SK-N-SH treated with all-trans-retinoic acid at 6 μM for 48 hours (cell line): ENCODE measurements around the gene CTSC.

Experiments
- ATAC-seq: fragments of 200-7000 bp; cut with Tn5 transposase; 3 replicates; pipeline ENCODE4 v1.9.1; 2020; ENCODE audit warnings: mild to moderate bottlenecking, moderate library complexity
- ARNTL ChIP-seq: fragments of 450-650 bp; formaldehyde crosslinking; IDR thresholded peaks from 2 replicates; pipeline ENCODE4 v1.5.0; 2020; ENCODE audit warnings: low read depth, mild to moderate bottlenecking, moderate library complexity, borderline replicate concordance
- BACH2 ChIP-seq: fragments of 250-450 bp; sonication (Bioruptor Pico); IDR thresholded peaks from 2 replicates; pipeline ENCODE4 v1.9.0; 2021; ENCODE audit warnings: mild to moderate bottlenecking, borderline replicate concordance
- CSDC2 ChIP-seq: fragments of 250-450 bp; sonication (Bioruptor Pico); IDR thresholded peaks from 2 replicates; pipeline ENCODE4 v1.5.0; 2020; ENCODE audit warnings: mild to moderate bottlenecking, moderate library complexity
- ESRRG ChIP-seq: fragments of 250-450 bp; sonication (Bioruptor Pico); IDR thresholded peaks from 2 replicates; pipeline ENCODE4 v1.6.1; 2021; ENCODE audit warnings: mild to moderate bottlenecking
- GLIS3 ChIP-seq: fragments of 250-450 bp; sonication (Bioruptor Pico); IDR thresholded peaks from 2 replicates; pipeline ENCODE4 v1.5.0; 2020; ENCODE audit warnings: mild to moderate bottlenecking, moderate library complexity
- ISL1 ChIP-seq: fragments of 250-450 bp; sonication (Bioruptor Pico); IDR thresholded peaks from 2 replicates; pipeline ENCODE4 v2.1.2; 2022; ENCODE audit warnings: mild to moderate bottlenecking, moderate library complexity
- OSR1 ChIP-seq: fragments of 250-450 bp; sonication (Bioruptor Pico); IDR thresholded peaks from 2 replicates; pipeline ENCODE4 v1.8.0; 2022; ENCODE audit warnings: moderate library complexity, mild to moderate bottlenecking, inconsistent platforms
- PPARA ChIP-seq: fragments of 250-450 bp; sonication (Bioruptor Pico); IDR thresholded peaks from 2 replicates; pipeline ENCODE4 v1.5.0; 2020; ENCODE audit warnings: mild to moderate bottlenecking, borderline replicate concordance
- RARB ChIP-seq: fragments of 250-450 bp; sonication (Bioruptor Pico); IDR thresholded peaks from 2 replicates; pipeline ENCODE4 v1.8.0; 2021; ENCODE audit warnings: mild to moderate bottlenecking, moderate library complexity
- SNAI2 ChIP-seq: fragments of 250-450 bp; sonication (Bioruptor Pico); IDR thresholded peaks from 2 replicates; pipeline ENCODE4 v1.5.0; 2020; ENCODE audit warnings: mild to moderate bottlenecking, moderate library complexity
- TCF4 ChIP-seq: fragments of 250-450 bp; sonication (Bioruptor Pico); IDR thresholded peaks from 2 replicates; pipeline ENCODE4 v1.8.0; 2021; ENCODE audit warnings: mild to moderate bottlenecking, moderate library complexity, borderline replicate concordance
- TOX ChIP-seq: fragments of 250-450 bp; sonication (Bioruptor Pico); IDR thresholded peaks from 2 replicates; pipeline ENCODE4 v1.8.0; 2021; ENCODE audit warnings: mild to moderate bottlenecking, moderate library complexity, borderline replicate concordance
- ZC3H10 ChIP-seq: fragments of 250-450 bp; sonication (Bioruptor Pico); IDR thresholded peaks from 2 replicates; pipeline ENCODE4 v1.5.1; 2021; ENCODE audit warnings: mild to moderate bottlenecking, moderate library complexity
- ZFP3 ChIP-seq: fragments of 250-450 bp; sonication (Bioruptor Pico); IDR thresholded peaks from 2 replicates; pipeline ENCODE4 v1.5.0; 2020; ENCODE audit warnings: mild to moderate bottlenecking, moderate library complexity
- ZFP30 ChIP-seq: fragments of 450-650 bp; formaldehyde crosslinking; IDR thresholded peaks from 2 replicates; pipeline ENCODE4 v1.5.0; 2022; ENCODE audit warnings: mild to moderate bottlenecking, moderate library complexity
- ZNF565 ChIP-seq: fragments of 450-650 bp; formaldehyde crosslinking; conservative IDR thresholded peaks from 2 replicates; pipeline ENCODE4 v1.5.0; 2020; ENCODE audit warnings: low read depth, mild to moderate bottlenecking, moderate library complexity
- TF ChIP-seq, protein P1 (sequence below): fragments of 250-450 bp; sonication (Bioruptor Pico); IDR thresholded peaks from 2 replicates; pipeline ENCODE4 v1.5.0; 2020; ENCODE audit warnings: mild to moderate bottlenecking, moderate library complexity
- TF ChIP-seq, protein P2 (sequence below): fragments of 250-450 bp; sonication (Bioruptor Pico); IDR thresholded peaks from 2 replicates; pipeline ENCODE4 v1.5.1; 2021; ENCODE audit warnings: mild to moderate bottlenecking, moderate library complexity
- TF ChIP-seq, protein P3 (sequence below): fragments of 250-450 bp; sonication (Bioruptor Pico); IDR thresholded peaks from 2 replicates; pipeline ENCODE4 v1.8.0; 2020; ENCODE audit warnings: mild to moderate bottlenecking, moderate library complexity, borderline replicate concordance
- TF ChIP-seq, protein P4 (sequence below): fragments of 250-450 bp; sonication (Bioruptor Pico); IDR thresholded peaks from 2 replicates; pipeline ENCODE4 v1.8.0; 2021; ENCODE audit warnings: low read depth, mild to moderate bottlenecking, moderate library complexity, borderline replicate concordance

The CTSC gene

DNA sequence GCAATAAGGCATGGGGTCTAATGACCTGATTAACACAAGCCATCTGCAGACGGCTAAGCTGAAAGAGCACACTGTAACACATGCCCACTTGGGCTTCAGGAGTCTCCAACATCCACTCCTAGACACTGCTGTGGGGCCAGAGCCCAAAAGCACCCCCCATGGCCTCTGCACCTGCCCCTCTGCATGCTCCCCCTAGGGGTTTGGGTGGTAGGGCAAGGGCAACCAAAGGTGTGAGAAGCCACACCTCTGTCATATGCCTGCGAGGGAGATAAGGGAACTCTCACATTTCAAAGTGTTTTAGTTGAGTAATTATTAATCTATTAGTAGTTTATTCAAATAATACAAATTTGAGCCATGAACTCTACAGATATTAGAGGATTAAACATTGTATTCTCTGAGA lies 30.8 kb downstream of the CTSC start:
- no peak for ATAC-seq
- TF ChIP-seq SNAI2 (CRISPR knock-in tag), result no peak
- TF ChIP-seq ESRRG (CRISPR knock-in tag), result no peak
- TF ChIP-seq, protein P1, sequence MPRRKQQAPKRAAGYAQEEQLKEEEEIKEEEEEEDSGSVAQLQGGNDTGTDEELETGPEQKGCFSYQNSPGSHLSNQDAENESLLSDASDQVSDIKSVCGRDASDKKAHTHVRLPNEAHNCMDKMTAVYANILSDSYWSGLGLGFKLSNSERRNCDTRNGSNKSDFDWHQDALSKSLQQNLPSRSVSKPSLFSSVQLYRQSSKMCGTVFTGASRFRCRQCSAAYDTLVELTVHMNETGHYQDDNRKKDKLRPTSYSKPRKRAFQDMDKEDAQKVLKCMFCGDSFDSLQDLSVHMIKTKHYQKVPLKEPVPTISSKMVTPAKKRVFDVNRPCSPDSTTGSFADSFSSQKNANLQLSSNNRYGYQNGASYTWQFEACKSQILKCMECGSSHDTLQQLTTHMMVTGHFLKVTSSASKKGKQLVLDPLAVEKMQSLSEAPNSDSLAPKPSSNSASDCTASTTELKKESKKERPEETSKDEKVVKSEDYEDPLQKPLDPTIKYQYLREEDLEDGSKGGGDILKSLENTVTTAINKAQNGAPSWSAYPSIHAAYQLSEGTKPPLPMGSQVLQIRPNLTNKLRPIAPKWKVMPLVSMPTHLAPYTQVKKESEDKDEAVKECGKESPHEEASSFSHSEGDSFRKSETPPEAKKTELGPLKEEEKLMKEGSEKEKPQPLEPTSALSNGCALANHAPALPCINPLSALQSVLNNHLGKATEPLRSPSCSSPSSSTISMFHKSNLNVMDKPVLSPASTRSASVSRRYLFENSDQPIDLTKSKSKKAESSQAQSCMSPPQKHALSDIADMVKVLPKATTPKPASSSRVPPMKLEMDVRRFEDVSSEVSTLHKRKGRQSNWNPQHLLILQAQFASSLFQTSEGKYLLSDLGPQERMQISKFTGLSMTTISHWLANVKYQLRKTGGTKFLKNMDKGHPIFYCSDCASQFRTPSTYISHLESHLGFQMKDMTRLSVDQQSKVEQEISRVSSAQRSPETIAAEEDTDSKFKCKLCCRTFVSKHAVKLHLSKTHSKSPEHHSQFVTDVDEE (CRISPR knock-in tag), result no peak
- no peak for TF ChIP-seq PPARA (CRISPR knock-in tag)
- no peak for TF ChIP-seq RARB (CRISPR knock-in tag)
- no peak for TF ChIP-seq OSR1
- TF ChIP-seq, protein P2, sequence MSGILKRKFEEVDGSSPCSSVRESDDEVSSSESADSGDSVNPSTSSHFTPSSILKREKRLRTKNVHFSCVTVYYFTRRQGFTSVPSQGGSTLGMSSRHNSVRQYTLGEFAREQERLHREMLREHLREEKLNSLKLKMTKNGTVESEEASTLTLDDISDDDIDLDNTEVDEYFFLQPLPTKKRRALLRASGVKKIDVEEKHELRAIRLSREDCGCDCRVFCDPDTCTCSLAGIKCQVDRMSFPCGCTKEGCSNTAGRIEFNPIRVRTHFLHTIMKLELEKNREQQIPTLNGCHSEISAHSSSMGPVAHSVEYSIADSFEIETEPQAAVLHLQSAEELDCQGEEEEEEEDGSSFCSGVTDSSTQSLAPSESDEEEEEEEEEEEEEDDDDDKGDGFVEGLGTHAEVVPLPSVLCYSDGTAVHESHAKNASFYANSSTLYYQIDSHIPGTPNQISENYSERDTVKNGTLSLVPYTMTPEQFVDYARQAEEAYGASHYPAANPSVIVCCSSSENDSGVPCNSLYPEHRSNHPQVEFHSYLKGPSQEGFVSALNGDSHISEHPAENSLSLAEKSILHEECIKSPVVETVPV (CRISPR knock-in tag), result no peak
- no peak for TF ChIP-seq ARNTL
- no peak for TF ChIP-seq ISL1 (CRISPR knock-in tag)
- no peak for TF ChIP-seq BACH2 (CRISPR knock-in tag)
- TF ChIP-seq, protein P3, sequence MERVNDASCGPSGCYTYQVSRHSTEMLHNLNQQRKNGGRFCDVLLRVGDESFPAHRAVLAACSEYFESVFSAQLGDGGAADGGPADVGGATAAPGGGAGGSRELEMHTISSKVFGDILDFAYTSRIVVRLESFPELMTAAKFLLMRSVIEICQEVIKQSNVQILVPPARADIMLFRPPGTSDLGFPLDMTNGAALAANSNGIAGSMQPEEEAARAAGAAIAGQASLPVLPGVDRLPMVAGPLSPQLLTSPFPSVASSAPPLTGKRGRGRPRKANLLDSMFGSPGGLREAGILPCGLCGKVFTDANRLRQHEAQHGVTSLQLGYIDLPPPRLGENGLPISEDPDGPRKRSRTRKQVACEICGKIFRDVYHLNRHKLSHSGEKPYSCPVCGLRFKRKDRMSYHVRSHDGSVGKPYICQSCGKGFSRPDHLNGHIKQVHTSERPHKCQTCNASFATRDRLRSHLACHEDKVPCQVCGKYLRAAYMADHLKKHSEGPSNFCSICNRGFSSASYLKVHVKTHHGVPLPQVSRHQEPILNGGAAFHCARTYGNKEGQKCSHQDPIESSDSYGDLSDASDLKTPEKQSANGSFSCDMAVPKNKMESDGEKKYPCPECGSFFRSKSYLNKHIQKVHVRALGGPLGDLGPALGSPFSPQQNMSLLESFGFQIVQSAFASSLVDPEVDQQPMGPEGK (CRISPR knock-in tag), result no peak
- no peak for TF ChIP-seq CSDC2 (CRISPR knock-in tag)
- TF ChIP-seq TOX (CRISPR knock-in tag), result no peak
- TF ChIP-seq ZC3H10 (CRISPR knock-in tag), result no peak
- TF ChIP-seq, protein P4, sequence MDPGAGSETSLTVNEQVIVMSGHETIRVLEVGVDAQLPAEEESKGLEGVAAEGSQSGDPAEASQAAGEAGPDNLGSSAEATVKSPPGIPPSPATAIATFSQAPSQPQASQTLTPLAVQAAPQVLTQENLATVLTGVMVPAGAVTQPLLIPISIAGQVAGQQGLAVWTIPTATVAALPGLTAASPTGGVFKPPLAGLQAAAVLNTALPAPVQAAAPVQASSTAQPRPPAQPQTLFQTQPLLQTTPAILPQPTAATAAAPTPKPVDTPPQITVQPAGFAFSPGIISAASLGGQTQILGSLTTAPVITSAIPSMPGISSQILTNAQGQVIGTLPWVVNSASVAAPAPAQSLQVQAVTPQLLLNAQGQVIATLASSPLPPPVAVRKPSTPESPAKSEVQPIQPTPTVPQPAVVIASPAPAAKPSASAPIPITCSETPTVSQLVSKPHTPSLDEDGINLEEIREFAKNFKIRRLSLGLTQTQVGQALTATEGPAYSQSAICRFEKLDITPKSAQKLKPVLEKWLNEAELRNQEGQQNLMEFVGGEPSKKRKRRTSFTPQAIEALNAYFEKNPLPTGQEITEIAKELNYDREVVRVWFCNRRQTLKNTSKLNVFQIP (CRISPR knock-in tag), result no peak
- no peak for TF ChIP-seq ZFP30 (CRISPR knock-in tag)

DNA sequence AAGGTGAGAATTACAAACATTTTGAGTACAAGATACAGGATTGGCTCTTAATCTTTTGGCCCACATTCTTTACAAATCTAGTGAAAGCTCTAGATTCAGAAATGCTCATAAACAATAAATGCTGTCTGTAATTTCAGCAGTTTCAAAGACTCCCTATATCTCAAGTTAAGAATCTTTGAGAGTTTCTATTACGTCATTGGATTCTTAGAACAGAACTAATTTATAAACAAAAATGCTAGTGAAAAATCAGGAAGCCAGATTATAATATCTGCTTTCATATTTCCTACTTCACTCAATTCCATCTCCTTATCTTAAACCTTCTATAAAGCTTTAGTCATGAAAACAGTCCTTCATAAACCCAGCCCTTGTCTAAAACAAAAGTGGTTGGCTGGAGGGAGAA lies 32.1 kb downstream of the CTSC start:
- ATAC-seq, result no peak
- TF ChIP-seq ZFP3 (CRISPR knock-in tag) (no peak), PPARA (CRISPR knock-in tag) (no peak), ESRRG (CRISPR knock-in tag) (no peak), GLIS3 (CRISPR knock-in tag) (no peak), ZC3H10 (CRISPR knock-in tag) (no peak), ZFP30 (CRISPR knock-in tag) (no peak), TCF4 (CRISPR knock-in tag) (no peak), RARB (CRISPR knock-in tag) (no peak), ISL1 (CRISPR knock-in tag) (no peak), ZNF565 (CRISPR knock-in tag) (no peak), ARNTL (no peak), BACH2 (CRISPR knock-in tag) (no peak)
- TF ChIP-seq, protein P1 (CRISPR knock-in tag), result no peak
- TF ChIP-seq, protein P4 (CRISPR knock-in tag), result no peak
- TF ChIP-seq, protein P3 (CRISPR knock-in tag), result no peak
